Endodermal cell (in vitro differentiated cells): ENCODE measurements around the gene CHTF18. TPM values are rescaled to one million over a fixed set of nuclear protein-coding genes. Genes with fewer than 3 reads are reported as not detected.
"Not testable (repeated sequence)": the region's sequence is repeated elsewhere in the genome, so short reads cannot be mapped to it uniquely, and the experiment has no call there.

ENCODE experiments used
- DNase-seq: peaks from one replicate; pipeline ENCODE4 v3.0.0-alpha.2; 2017
- H3K27ac ChIP-seq: 2 replicates; pipeline ENCODE4 v1.5.1; 2013; ENCODE audit warnings: mild to moderate bottlenecking, low read depth, low read length, moderate library complexity
- H3K27me3 ChIP-seq: 2 replicates; pipeline ENCODE4 v1.6.1; 2013; ENCODE audit warnings: mild to moderate bottlenecking, low read length, moderate library complexity; ENCODE audit not compliant: insufficient read depth, control insufficient read depth, poor library complexity, severe bottlenecking
- H3K36me3 ChIP-seq: 2 replicates; pipeline ENCODE4 v1.7.0; 2013; ENCODE audit warnings: mild to moderate bottlenecking, low read length, moderate library complexity; ENCODE audit not compliant: control insufficient read depth, insufficient read depth
- H3K4me1 ChIP-seq: one replicate; pipeline ENCODE4 v1.7.0; 2013; ENCODE audit warnings: low read length; ENCODE audit not compliant: control insufficient read depth, insufficient read depth
- H3K4me3 ChIP-seq: 2 replicates; pipeline ENCODE4 v1.5.1; 2013; ENCODE audit warnings: mild to moderate bottlenecking, low read length, moderate library complexity
- H3K9ac ChIP-seq: 2 replicates; pipeline ENCODE4 v1.6.1; 2013; ENCODE audit warnings: mild to moderate bottlenecking, low read length, moderate library complexity; ENCODE audit not compliant: poor library complexity, severe bottlenecking; ENCODE audit errors: extremely low read depth
- H3K9me3 ChIP-seq: 2 replicates; pipeline ENCODE4 v1.6.1; 2013; ENCODE audit warnings: mild to moderate bottlenecking, low read length, moderate library complexity; ENCODE audit not compliant: control insufficient read depth
- H3K27ac Mint-ChIP-seq: 2 replicates; pipeline ENCODE4 v1.8.0; 2020; ENCODE audit warnings: mixed read lengths
- H3K27me3 Mint-ChIP-seq: 2 replicates; pipeline ENCODE4 v1.8.0; 2021; ENCODE audit warnings: mild to moderate bottlenecking, mixed read lengths; ENCODE audit not compliant: insufficient read depth
- H3K36me3 Mint-ChIP-seq: 2 replicates; pipeline ENCODE4 v1.8.0; 2020; ENCODE audit warnings: low read depth, mixed read lengths
- H3K4me1 Mint-ChIP-seq: 2 replicates; pipeline ENCODE4 v1.8.0; 2020; ENCODE audit warnings: mixed read lengths
- H3K4me3 Mint-ChIP-seq: 2 replicates; pipeline ENCODE4 v1.8.0; 2020; ENCODE audit warnings: mild to moderate bottlenecking, moderate library complexity, mixed read lengths
- H3K9me3 Mint-ChIP-seq: 2 replicates; pipeline ENCODE4 v1.8.0; 2020; ENCODE audit warnings: mild to moderate bottlenecking, mixed read lengths
- CTCF ChIP-seq: fragments of 200-600 bp; sonication (generic); conservative IDR thresholded peaks from 2 replicates; pipeline ENCODE4 v1.5.0; 2021; ENCODE audit warnings: antibody characterized with exemption, mild to moderate bottlenecking
- WGBS, 2 experiments: methylation state at CpG; one replicate each; pipeline versions ENCODE4 v1.1.5 to v1.1.7; 2013; ENCODE audit warnings: missing lambda C conversion rate in 2 of 2, mixed read lengths in 1 of 2; ENCODE audit not compliant: insufficient coverage in 1 of 2, insufficient read length in 1 of 2; 5-methylcytosine and 5-hydroxymethylcytosine counted together
- total RNA-seq, 2 donors: library from RNA; stranded (reverse); fragmentation: NEBNext Ultra II Directional in 1 of 2; extraction: Animal tissue kit (Norgen Biotek cat#: 25700) in 1 of 2; gene quantifications; 2 replicates in 1 of 2; 3 replicates in 1 of 2; pipeline ENCODE4 v1.2.1, GENCODE V29; 2021

The CHTF18 gene
- total RNA-seq, 2 donors from 2014 or later, result 158 to 169 TPM

GRCh38 chr16:772959-773358 lies 15.5 kb upstream of the CHTF18 start:
- Histone ChIP-seq H3K4me3 (no peak overlapping the region), H3K9ac (no peak overlapping the region), H3K36me3 (no peaks in the 10 kb centered on the region), H3K9me3 (no peaks in the 10 kb centered on the region), H3K27ac (no peak overlapping the region), H3K27me3 (no peaks in the 10 kb centered on the region), H3K4me1 (no peaks in the 10 kb centered on the region)
- Mint-ChIP-seq H3K36me3 (no peaks in the 10 kb centered on the region), H3K27me3 (no peaks in the 10 kb centered on the region), H3K27ac (no peak overlapping the region), H3K4me3 (no peak overlapping the region), H3K4me1 (no peaks in the 10 kb centered on the region), H3K9me3 (no peaks in the 10 kb centered on the region)
- TF ChIP-seq CTCF, result no peak
- WGBS, 2 experiments, result 90 to 100% methylated on average over 4 to 18 of the region's 18 CpGs
- no peak for DNase-seq

DNA sequence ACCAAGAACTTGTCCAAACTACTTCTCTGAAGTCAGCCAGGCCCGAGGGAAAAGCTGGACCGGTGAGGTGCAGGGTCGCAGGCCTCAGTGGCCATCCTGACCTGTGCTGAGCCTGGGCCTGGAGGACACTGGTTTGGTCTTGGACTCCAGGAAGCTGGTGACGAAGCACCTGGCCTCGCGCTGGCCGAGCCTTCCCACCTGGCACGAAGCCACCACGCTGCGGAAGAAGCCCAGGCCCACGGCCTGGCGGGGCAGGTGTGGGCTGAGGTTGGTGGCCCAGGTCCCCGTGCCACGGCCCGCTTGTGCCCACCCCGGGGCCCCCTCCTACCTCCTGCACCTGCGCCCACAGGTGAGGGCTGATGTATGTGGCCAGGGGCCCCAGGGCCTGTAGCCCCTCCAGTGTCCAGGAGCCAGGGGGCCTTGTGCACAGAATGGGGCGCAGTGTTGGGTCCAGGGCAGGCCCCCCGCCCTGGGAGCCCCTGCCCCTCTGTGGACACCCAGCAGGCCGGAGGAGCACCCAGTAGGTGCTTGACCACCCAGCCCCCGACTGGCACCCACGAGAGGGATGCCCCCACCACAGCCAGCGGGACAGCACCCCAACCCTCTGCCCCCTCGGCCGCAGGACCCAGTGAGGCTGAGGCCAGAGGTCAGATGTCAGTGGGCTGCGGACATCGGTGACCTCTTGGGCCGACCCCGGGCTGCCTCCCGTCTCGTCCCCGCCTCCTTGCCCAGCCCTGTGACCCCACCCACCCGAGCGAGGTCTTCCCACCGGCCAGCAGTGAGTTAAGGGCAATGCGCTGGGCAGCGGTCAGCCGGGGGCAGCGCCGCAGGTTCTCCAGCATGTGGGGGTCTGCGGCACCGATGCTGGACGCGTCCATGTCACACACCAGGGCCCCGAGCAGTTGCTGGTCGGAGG lies 14.1 kb upstream of the CHTF18 start:
- Histone ChIP-seq H3K4me3 (no peak overlapping the region), H3K27me3 (no peaks in the 10 kb centered on the region), H3K9me3 (no peaks in the 10 kb centered on the region), H3K4me1 (no peaks in the 10 kb centered on the region), H3K9ac (no peak overlapping the region), H3K36me3 (no peaks in the 10 kb centered on the region), H3K27ac (no peak overlapping the region)
- TF ChIP-seq CTCF, result no peak
- Mint-ChIP-seq H3K4me1 (no peaks in the 10 kb centered on the region), H3K27ac (no peak overlapping the region), H3K9me3 (no peaks in the 10 kb centered on the region), H3K27me3 (no peaks in the 10 kb centered on the region), H3K36me3 (no peaks in the 10 kb centered on the region), H3K4me3 (no peak overlapping the region)
- no peak for DNase-seq
- WGBS, 2 experiments, result 90 to 93% methylated on average over 21 to 46 of the region's 46 CpGs

DNA sequence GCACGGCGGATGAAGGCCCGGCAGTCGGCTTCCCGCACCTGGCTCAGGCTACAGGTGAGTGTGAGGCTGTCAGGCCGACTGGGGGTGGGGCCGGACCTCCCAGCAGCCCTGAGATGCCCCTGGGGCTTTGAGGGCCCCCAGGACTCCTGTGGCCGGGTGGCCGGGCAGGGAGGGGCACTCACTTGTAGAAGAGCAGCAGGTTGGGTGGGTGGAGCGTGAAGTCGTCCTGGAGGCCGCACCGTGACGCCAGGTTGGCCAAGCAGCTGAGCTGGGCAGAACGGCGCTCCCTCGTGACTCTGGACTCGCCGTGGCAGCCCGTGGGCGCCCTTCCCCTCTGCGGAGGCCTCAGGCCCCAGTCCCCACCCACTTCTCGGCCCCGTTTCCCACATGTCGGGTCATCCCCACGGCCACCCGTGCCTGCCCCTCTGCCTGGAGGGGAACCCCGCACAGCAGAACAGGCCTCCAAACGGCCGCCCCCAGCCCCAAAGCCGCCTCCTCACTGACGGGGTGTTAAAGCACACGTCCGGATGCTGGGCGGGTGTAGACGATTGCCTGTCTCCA lies 13.1 kb upstream of the CHTF18 start:
- Histone ChIP-seq H3K9me3 (no peaks in the 10 kb centered on the region), H3K4me3 (no peak overlapping the region), H3K36me3 (no peaks in the 10 kb centered on the region), H3K27ac (no peak overlapping the region), H3K4me1 (no peaks in the 10 kb centered on the region), H3K27me3 (no peaks in the 10 kb centered on the region), H3K9ac (no peak overlapping the region)
- no peak for DNase-seq
- Mint-ChIP-seq H3K27me3 (no peaks in the 10 kb centered on the region), H3K4me1 (no peaks in the 10 kb centered on the region), H3K27ac (no peak overlapping the region), H3K36me3 (no peaks in the 10 kb centered on the region), H3K4me3 (no peak overlapping the region), H3K9me3 (no peaks in the 10 kb centered on the region)
- no peak for TF ChIP-seq CTCF
- WGBS, 2 experiments, result 89 to 94% methylated on average over 26 to 36 of the region's 36 CpGs

GRCh38 chr16:776298-776697 lies 12.1 kb upstream of the CHTF18 start:
- not testable (repeated sequence) for H3K4me1 Mint-ChIP-seq, H3K4me3 Mint-ChIP-seq, H3K4me3 ChIP-seq, H3K36me3 ChIP-seq, H3K36me3 Mint-ChIP-seq, H3K4me1 ChIP-seq, H3K27me3 ChIP-seq, H3K9me3 Mint-ChIP-seq, H3K9ac ChIP-seq, H3K27ac ChIP-seq, DNase-seq, H3K27me3 Mint-ChIP-seq, H3K9me3 ChIP-seq, H3K27ac Mint-ChIP-seq
- WGBS, 2 experiments, result 93 to 97% methylated on average over 8 to 9 of the region's 10 CpGs
